Activated naive CD8-positive, alpha-beta T cell treated with anti-CD3 and anti-CD28 coated beads, Interleukin-2, amount 50 U/mL, for 24 hours (primary cell): ENCODE results near the gene OR9Q2.

Source experiments
- ATAC-seq: fragments of 150-1000 bp; cut with Tn5 transposase; one replicate; pipeline ENCODE4 v1.10.0; 2021
- DNase-seq: peaks from one replicate; pipeline ENCODE4 v3.0.0; 2021
- H3K27ac Mint-ChIP-seq: one replicate; pipeline ENCODE4 v1.8.0; 2021; ENCODE audit warnings: mild to moderate bottlenecking, mixed read lengths
- H3K27me3 Mint-ChIP-seq: one replicate; pipeline ENCODE4 v1.8.0; 2021; ENCODE audit warnings: mixed read lengths
- H3K36me3 Mint-ChIP-seq: one replicate; pipeline ENCODE4 v1.8.0; 2021; ENCODE audit warnings: low read depth, mixed read lengths
- H3K4me1 Mint-ChIP-seq: one replicate; pipeline ENCODE4 v1.8.0; 2021; ENCODE audit warnings: mixed read lengths
- H3K4me3 Mint-ChIP-seq: one replicate; pipeline ENCODE4 v1.8.0; 2021; ENCODE audit warnings: mild to moderate bottlenecking, moderate library complexity, mixed read lengths
- H3K9me3 Mint-ChIP-seq: one replicate; pipeline ENCODE4 v1.8.0; 2021; ENCODE audit warnings: mixed read lengths

Gene OR9Q2, protein sequence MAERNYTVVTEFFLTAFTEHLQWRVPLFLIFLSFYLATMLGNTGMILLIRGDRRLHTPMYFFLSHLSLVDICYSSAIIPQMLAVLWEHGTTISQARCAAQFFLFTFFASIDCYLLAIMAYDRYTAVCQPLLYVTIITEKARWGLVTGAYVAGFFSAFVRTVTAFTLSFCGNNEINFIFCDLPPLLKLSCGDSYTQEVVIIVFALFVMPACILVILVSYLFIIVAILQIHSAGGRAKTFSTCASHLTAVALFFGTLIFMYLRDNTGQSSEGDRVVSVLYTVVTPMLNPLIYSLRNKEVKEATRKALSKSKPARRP

DNA sequence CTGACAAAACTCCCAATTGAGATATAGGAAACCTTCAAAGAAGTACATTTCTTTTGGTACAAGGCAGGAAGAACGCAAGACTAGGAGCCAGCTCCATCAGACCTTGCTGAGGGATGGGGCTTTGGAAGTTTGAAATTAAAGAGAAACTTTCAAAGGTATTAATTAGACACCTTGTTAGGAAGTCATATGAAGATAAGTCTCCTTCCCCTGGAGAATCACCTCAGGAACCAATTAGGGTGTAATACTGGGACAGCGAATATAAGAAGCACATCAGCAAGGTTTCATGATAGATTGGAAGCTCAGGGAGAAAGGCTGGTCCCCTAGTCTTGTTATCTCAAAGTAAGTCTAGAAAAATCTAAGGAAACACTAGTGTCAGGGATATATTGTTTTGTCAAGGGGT is at the start of gene OR9Q2:
TSS of gene OR9Q2 (plus strand) at position 301 of the 400 bp plus-strand sequence. CDS start 1,421 bp downstream, outside the sequence.
- Mint-ChIP-seq H3K4me1 (no peaks in the 10 kb centered on the region), H3K9me3 (no peaks in the 10 kb centered on the region), H3K27ac (no peak within 1 kb of the TSS), H3K4me3 (no peak within 1 kb of the TSS), H3K27me3 (no peaks in the 10 kb centered on the region), H3K36me3 (no peaks in the 10 kb centered on the region)
- DNase-seq (no peak), ATAC-seq (no peak)

DNA sequence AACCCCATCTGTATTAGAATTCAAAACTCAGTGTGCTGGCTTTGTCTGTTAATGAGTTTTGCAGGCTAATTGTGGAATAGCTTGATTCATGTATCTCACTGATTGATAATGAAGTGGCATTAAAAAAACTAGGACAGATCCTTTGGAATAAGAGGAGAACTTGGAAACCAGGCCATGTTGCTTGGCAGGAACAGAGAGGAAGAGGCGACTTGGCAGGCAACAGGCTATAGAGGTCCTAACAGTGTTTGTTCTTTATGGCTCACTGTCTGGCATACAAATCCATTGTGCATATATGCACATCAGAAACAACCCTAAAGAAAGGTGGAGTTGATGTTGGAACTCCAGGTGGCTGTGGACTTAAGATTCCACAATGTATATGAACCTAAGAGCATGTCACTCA is 46.1 kb upstream of the OR9Q2 start:
- Mint-ChIP-seq H3K4me3 (no peak overlapping the region), H3K27me3 (peaks cover 10% of the 10 kb centered on the region)
- ATAC-seq = no peak

DNA sequence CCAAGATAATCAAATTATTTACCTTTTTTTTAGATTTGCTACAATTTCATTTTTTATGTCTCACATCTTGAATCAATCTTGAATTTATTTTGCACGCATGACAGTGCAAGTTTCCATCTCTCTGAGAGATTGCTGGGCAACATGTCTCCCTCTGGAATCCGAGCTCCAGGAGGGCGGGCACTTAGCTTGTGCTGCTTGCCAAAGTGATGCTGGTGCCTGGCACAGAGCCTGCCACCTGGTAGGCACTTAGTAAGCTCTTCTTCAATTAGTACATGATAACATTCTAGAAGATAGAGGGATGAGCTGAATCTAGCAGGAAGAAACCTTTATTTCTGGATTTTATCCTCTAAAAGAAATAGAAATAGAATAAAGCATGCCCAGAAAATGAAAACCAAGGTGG is 36.1 kb upstream of the OR9Q2 start:
- no peak overlapping the region for H3K27ac Mint-ChIP-seq
- no peaks in the 10 kb centered on the region for H3K4me1 Mint-ChIP-seq
- H3K36me3 Mint-ChIP-seq = no peaks in the 10 kb centered on the region
- no peaks in the 10 kb centered on the region for H3K9me3 Mint-ChIP-seq
- H3K4me3 Mint-ChIP-seq = no peak overlapping the region
- H3K27me3 Mint-ChIP-seq = peaks cover 9% of the 10 kb centered on the region
- ATAC-seq (no peak), DNase-seq (no peak)

More for the DNA sequence above, 46.1 kb upstream of the OR9Q2 start:
- H3K9me3 Mint-ChIP-seq = no peaks in the 10 kb centered on the region
- DNase-seq = no peak
- H3K36me3 Mint-ChIP-seq = no peaks in the 10 kb centered on the region
- H3K4me1 Mint-ChIP-seq = no peaks in the 10 kb centered on the region
- H3K27ac Mint-ChIP-seq = no peak overlapping the region

DNA sequence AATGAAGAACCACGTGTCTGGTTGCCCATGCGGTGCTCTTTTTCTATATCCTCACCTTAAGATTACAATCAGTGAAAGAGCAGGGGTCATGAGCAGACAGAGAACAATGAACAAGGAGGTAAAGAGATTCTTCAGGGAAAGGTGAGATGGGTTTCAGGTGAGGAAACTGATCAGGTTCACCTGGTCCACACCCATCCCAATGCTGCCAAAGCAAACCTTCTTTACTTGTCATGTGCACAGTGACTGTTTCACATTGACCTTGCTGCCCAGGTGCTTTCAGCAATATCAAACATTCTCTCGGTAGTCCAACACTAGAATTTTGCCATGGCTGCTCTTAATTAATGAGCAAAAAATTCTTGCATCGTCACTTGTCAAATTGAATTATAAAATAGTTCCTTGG is 24.5 kb upstream of the OR9Q2 start:
- no peaks in the 10 kb centered on the region for H3K36me3 Mint-ChIP-seq
- H3K27ac Mint-ChIP-seq = no peak overlapping the region
- ATAC-seq = no peak

DNA sequence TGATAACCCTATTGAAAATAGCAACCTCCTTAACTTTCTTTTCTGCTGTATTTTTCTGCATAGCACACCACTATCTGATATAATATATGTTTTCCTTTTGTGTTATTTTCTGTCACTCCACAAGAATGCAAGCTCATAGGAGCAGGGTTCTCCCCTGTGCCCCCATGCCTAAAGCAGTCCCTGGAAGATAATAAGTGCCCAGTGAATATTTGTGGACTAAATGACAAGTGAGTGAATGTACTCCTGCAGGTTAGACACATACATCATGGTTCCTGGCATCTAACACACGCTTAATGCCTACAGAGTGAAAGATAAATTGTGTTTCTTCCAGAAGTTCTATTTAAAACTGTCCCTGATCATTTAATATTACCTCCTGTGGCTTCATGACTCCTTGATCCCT is 23.9 kb upstream of the OR9Q2 start:
- DNase-seq = no peak
- no peak for ATAC-seq
- no peaks in the 10 kb centered on the region for H3K36me3 Mint-ChIP-seq
- H3K27ac Mint-ChIP-seq = no peak overlapping the region
- peaks cover 7% of the 10 kb centered on the region for H3K9me3 Mint-ChIP-seq
- H3K4me3 Mint-ChIP-seq = no peak overlapping the region
- H3K27me3 Mint-ChIP-seq = no peaks in the 10 kb centered on the region
- H3K4me1 Mint-ChIP-seq = no peaks in the 10 kb centered on the region

More for the DNA sequence above, 24.5 kb upstream of the OR9Q2 start:
- H3K4me1 Mint-ChIP-seq = no peaks in the 10 kb centered on the region
- peaks cover 2% of the 10 kb centered on the region for H3K27me3 Mint-ChIP-seq
- no peak overlapping the region for H3K4me3 Mint-ChIP-seq
- H3K9me3 Mint-ChIP-seq = peaks cover 7% of the 10 kb centered on the region
- no peak for DNase-seq

DNA sequence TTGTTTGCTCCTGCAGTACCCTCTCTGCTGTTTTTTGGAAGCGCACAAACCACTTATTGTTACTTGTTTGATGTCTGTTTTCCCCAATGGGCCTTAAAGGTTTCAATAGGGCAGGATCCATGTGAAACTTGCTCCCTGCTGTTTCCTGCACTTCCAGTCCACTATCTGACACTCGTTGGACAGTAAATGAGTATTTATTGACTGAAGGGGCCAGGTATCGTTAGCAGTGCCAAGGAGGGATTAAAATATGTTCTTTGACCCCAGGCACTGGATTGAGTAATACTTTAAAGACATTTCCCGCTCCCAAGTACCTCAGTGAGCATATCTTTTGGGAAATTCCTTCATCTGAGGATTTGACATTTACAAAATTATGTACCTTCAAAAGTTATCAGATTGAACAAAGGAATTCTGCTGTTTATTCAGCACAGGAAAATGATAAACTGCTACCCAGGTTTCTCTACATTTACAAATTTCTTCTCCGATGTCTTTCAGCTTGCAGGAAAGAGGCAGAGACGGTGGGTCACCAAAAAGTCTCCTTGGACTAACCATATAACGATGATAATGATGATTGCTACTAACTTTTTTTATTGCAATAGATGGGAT is 23.3 kb upstream of the OR9Q2 start:
- H3K4me3 Mint-ChIP-seq = no peak overlapping the region
- no peaks in the 10 kb centered on the region for H3K27me3 Mint-ChIP-seq
- H3K4me1 Mint-ChIP-seq = no peaks in the 10 kb centered on the region
- ATAC-seq (no peak), DNase-seq (no peak)
- no peak overlapping the region for H3K27ac Mint-ChIP-seq
- no peaks in the 10 kb centered on the region for H3K36me3 Mint-ChIP-seq
- H3K9me3 Mint-ChIP-seq = peaks cover 2% of the 10 kb centered on the region

DNA sequence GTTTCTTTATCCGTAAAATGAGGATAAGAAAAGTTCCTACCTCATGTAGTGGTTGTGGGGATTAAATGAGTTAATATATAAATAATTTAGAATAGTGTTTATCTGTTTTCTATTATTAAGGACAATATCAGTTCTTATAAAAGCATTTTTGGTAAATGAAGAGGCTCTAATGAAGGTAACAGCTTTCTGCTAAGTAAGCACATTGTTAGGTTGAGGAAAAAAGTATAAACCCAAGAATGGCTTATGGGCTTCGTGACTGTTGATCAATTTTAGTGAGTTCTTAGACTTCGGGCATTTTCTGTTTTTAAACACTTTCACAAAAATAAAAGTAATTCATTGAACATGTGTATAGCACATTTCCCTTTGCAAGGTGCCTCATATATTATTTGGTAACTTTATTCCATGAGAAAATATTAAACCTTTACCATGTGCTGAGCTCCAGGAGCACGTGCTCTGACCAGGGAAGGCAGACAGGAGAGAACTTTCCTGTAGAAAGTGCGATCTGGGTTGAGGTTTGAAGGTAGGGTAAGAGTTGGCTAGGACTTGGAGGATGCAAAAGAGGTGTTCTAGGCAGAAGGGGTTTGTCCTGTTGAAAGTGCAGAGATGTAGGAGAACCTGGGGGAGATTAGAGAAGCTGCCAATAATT is 11.3 kb upstream of the OR9Q2 start:
- Mint-ChIP-seq H3K36me3 (no peaks in the 10 kb centered on the region), H3K4me1 (no peaks in the 10 kb centered on the region), H3K9me3 (no peaks in the 10 kb centered on the region), H3K27ac (no peak overlapping the region), H3K27me3 (peaks cover 16% of the 10 kb centered on the region), H3K4me3 (no peak overlapping the region)
- ATAC-seq (no peak), DNase-seq (no peak)

DNA sequence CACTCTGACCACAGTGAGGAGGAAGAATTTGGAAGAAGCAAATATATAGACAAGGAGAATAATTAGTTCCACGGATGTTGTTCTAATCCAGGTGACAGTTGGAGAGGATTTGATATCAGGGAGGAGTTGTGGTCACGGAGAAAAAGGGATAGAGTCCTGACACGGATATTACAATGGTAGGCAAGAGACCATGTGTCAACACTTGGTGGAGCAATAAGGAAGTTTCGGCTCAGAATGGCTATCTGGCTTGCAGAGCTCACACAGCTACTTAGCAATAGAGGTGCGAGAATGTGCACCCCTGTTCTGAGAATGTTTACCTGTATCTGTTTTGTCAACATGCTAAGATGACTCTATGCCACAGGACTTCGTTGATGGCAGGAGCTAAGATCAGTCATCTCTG is 10.4 kb upstream of the OR9Q2 start:
- no peaks in the 10 kb centered on the region for H3K4me1 Mint-ChIP-seq

DNA sequence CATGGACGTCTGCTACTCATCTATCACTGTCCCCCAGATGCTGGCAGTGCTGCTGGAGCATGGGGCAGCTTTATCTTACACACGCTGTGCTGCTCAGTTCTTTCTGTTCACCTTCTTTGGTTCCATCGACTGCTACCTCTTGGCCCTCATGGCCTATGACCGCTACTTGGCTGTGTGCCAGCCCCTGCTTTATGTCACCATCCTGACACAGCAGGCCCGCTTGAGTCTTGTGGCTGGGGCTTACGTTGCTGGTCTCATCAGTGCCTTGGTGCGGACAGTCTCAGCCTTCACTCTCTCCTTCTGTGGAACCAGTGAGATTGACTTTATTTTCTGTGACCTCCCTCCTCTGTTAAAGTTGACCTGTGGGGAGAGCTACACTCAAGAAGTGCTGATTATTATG is 9.2 kb upstream of the OR9Q2 start:
- Mint-ChIP-seq H3K27me3 (peaks cover 14% of the 10 kb centered on the region), H3K4me3 (no peak overlapping the region), H3K36me3 (no peaks in the 10 kb centered on the region), H3K9me3 (no peaks in the 10 kb centered on the region), H3K27ac (no peak overlapping the region), H3K4me1 (no peaks in the 10 kb centered on the region)
- ATAC-seq (no peak), DNase-seq (no peak)

More for the DNA sequence above, 10.4 kb upstream of the OR9Q2 start:
- no peak overlapping the region for H3K27ac Mint-ChIP-seq
- H3K9me3 Mint-ChIP-seq = no peaks in the 10 kb centered on the region
- H3K27me3 Mint-ChIP-seq = peaks cover 14% of the 10 kb centered on the region
- ATAC-seq = no peak
- H3K36me3 Mint-ChIP-seq = no peaks in the 10 kb centered on the region
- no peak for DNase-seq
- H3K4me3 Mint-ChIP-seq = no peak overlapping the region

DNA sequence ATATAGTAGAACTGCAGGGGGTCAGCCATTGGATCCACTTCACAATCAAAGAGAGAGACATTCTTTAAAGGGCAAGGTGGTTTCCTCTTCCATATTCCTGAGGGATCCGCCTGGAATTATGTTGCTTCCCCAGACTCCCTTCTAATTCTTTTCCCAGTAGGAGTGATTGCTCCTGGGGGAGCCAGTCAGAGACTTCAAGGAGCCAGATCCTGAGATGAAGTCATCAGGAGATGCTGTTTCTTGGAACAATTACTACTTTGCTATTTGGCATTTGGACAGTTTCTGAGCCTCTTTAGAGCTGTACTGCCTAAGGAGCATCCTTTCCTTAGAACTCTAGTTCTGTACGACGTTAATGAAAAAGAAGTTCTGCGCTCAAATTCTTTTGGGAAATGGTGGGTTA is 1.9 kb upstream of the OR9Q2 start:
- DNase-seq = no peak
- H3K9me3 Mint-ChIP-seq = no peaks in the 10 kb centered on the region

DNA sequence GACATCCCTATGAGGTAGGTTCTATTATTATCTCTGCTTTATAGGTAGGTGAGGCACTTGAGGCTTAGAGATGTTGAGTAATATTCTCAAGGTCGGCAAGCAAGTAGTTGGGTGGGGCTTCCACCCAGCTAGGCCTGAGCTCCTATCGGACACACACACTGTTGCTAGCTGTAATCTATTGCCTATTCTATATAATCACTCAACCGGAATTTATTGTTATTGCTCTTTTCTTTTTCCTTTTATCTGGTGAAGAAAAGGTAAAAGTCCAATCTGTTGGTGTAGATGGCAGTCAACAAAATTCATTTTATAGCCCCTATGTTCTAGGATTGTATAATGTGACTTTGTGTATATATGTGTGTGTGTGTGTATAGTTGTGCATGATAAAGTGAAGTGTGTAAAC is 3.4 kb downstream of the OR9Q2 start:
- Mint-ChIP-seq H3K36me3 (no peaks in the 10 kb centered on the region), H3K27me3 (no peaks in the 10 kb centered on the region), H3K27ac (no peak overlapping the region), H3K4me3 (no peak overlapping the region), H3K4me1 (no peaks in the 10 kb centered on the region), H3K9me3 (peaks cover 6% of the 10 kb centered on the region)
- ATAC-seq (no peak), DNase-seq (no peak)

More for the DNA sequence above, 1.9 kb upstream of the OR9Q2 start:
- Mint-ChIP-seq H3K4me1 (no peaks in the 10 kb centered on the region), H3K4me3 (no peak overlapping the region), H3K27me3 (no peaks in the 10 kb centered on the region), H3K36me3 (no peaks in the 10 kb centered on the region), H3K27ac (no peak overlapping the region)
- no peak for ATAC-seq

DNA sequence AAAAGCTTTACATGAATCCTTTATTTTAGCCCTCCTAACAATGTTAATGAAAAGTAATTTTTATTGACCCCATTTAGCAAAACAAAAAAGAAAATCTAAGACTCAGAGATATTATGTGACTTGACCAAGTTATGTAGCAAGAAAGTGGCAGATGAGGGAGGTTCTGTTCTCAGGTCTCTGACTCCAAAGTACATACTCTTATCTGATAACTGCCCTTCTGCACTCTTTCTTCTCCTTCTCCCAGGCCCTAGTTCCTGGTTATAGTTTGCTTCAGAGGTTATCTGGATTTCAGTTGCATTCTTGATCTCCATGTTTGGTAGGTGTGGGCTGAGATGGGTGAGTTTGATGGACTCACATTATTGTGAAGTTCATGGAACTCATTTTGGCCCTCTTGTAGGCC is 4.5 kb downstream of the OR9Q2 start:
- ATAC-seq (no peak), DNase-seq (no peak)
- Mint-ChIP-seq H3K27me3 (no peaks in the 10 kb centered on the region), H3K36me3 (no peaks in the 10 kb centered on the region), H3K4me3 (no peak overlapping the region), H3K27ac (no peak overlapping the region), H3K9me3 (peaks cover 14% of the 10 kb centered on the region), H3K4me1 (no peaks in the 10 kb centered on the region)

DNA sequence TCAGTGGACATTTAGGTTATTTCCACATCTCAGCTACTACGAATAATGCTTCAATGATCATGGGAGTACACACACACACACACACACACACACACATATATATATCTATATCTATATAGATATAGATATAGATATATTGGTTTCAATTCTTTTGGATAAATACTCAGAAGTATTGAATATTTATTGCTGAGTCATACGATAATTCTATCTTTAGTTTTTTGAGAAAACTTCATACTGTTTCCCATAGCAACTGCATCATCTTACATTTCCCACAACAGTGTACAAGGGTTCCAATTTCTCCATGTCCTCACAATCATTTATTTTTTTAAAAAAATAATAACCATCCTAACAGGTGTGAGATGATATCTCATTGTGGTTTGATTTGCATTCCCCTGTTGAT is 7.1 kb downstream of the OR9Q2 start:
- DNase-seq = no peak
- no peak overlapping the region for H3K4me3 Mint-ChIP-seq

DNA sequence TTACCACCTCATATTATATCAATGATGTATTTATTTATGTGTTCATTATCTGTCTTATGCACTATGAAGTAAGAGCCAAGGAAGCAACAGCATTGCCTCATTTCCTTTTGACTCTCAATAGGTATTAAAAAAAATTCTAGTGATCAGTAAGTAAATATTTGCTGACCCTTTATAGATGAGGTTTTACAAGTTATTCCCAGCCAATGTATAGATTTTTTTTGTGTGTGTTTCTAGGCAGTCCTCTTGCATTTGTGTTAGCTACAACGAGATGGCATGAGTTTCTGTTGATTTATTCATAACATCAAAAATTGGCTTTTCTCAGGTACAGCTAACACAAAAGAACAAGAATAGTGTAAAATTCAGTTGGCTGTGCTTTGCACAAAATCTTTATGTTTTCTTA is 10.4 kb downstream of the OR9Q2 start:
- Mint-ChIP-seq H3K9me3 (peaks cover 14% of the 10 kb centered on the region), H3K36me3 (no peaks in the 10 kb centered on the region), H3K27ac (no peak overlapping the region), H3K4me1 (no peaks in the 10 kb centered on the region), H3K4me3 (no peak overlapping the region), H3K27me3 (peaks cover 10% of the 10 kb centered on the region)
- ATAC-seq (no peak), DNase-seq (no peak)

More for the DNA sequence above, 7.1 kb downstream of the OR9Q2 start:
- no peaks in the 10 kb centered on the region for H3K36me3 Mint-ChIP-seq
- no peaks in the 10 kb centered on the region for H3K27me3 Mint-ChIP-seq
- ATAC-seq = no peak
- H3K4me1 Mint-ChIP-seq = no peaks in the 10 kb centered on the region
- no peak overlapping the region for H3K27ac Mint-ChIP-seq
- H3K9me3 Mint-ChIP-seq = peaks cover 14% of the 10 kb centered on the region

DNA sequence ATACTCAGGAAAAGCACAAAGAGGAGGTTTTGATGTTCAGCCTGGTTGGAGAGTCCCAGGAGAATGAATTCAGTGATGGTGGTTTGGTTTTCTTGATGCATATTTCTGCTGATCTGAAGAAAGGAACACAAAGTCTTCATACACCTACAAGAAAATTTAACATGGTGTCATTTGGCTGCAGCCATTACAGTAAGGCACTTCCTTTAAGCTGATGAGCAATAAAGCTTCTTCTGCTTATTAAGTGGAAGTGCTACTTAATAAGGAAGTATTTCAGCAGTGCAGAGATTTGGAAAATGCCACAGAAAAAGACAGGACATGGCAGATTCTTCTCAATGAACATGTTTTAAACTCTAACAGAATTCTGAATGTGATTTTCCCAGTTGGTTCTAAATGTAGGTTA is 15.2 kb downstream of the OR9Q2 start, which contains the start of gene OR1S2:
TSS of gene OR1S2 (minus strand) at position 101 of the 400 bp plus-strand sequence. CDS start at position 101, 0 bp downstream.
- Mint-ChIP-seq H3K9me3 (no peaks in the 10 kb centered on the region), H3K4me3 (no peak within 1 kb of the TSS), H3K4me1 (no peaks in the 10 kb centered on the region), H3K36me3 (no peaks in the 10 kb centered on the region), H3K27me3 (peaks cover 14% of the 10 kb centered on the region), H3K27ac (no peak within 1 kb of the TSS)
- ATAC-seq (no peak), DNase-seq (no peak)
